Measurements from ENCODE around the gene LRRC45.
A peak's percentile ranks its signal among the peaks of the same experiment; 100 is the strongest.

Gene LRRC45

GRCh38 chr17:82018152-82018988 lies 4.7 kb upstream of the LRRC45 start (continued):
- TF ChIP-seq ZBTB6 (tag by site-specific recombination; IDR thresholded peaks at IDR 0.05) (no peak), ZNF2 (tag by site-specific recombination; IDR thresholded peaks at IDR 0.05) (no peak), ZNF133 (tag by site-specific recombination; IDR thresholded peaks at IDR 0.05) (no peak), WT1 (tag by site-specific recombination; IDR thresholded peaks at IDR 0.05) (no peak), FEZF1 (tag by site-specific recombination; IDR thresholded peaks at IDR 0.05) (no peak), ZNF221 (tag by site-specific recombination; IDR thresholded peaks at IDR 0.05; ENCODE audit: borderline replicate concordance) (no peak), YY2 (tag by site-specific recombination; IDR thresholded peaks at IDR 0.05) (no peak), ZNF19 (tag by site-specific recombination; IDR thresholded peaks at IDR 0.05; ENCODE audit: low read depth) (no peak), ZFP37 (tag by site-specific recombination; IDR thresholded peaks at IDR 0.05) (no peak), ZNF350 (tag by site-specific recombination; IDR thresholded peaks at IDR 0.05) (no peak), ZFP69B (tag by site-specific recombination; IDR thresholded peaks at IDR 0.05) (no peak), OVOL3 (tag by site-specific recombination; IDR thresholded peaks at IDR 0.05) (no peak), HOXD13 (CRISPR knock-in tag; IDR thresholded peaks at IDR 0.05; ENCODE audit: borderline replicate concordance) (no peak), ZNF76 (tag by site-specific recombination; IDR thresholded peaks at IDR 0.05; ENCODE audit: borderline replicate concordance, low read depth) (no peak), KLF9 (tag by site-specific recombination; IDR thresholded peaks at IDR 0.05; ENCODE audit: low read depth) (peak; percentile 50; the same call in 1 of the 2 replicates), ZNF169 (tag by site-specific recombination; IDR thresholded peaks at IDR 0.05) (no peak), ZBTB10 (tag by site-specific recombination; IDR thresholded peaks at IDR 0.05) (no peak), ZNF239 (tag by site-specific recombination; IDR thresholded peaks at IDR 0.05) (no peak)
- TF ChIP-seq, protein P1, sequence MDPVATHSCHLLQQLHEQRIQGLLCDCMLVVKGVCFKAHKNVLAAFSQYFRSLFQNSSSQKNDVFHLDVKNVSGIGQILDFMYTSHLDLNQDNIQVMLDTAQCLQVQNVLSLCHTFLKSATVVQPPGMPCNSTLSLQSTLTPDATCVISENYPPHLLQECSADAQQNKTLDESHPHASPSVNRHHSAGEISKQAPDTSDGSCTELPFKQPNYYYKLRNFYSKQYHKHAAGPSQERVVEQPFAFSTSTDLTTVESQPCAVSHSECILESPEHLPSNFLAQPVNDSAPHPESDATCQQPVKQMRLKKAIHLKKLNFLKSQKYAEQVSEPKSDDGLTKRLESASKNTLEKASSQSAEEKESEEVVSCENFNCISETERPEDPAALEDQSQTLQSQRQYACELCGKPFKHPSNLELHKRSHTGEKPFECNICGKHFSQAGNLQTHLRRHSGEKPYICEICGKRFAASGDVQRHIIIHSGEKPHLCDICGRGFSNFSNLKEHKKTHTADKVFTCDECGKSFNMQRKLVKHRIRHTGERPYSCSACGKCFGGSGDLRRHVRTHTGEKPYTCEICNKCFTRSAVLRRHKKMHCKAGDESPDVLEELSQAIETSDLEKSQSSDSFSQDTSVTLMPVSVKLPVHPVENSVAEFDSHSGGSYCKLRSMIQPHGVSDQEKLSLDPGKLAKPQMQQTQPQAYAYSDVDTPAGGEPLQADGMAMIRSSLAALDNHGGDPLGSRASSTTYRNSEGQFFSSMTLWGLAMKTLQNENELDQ (tag by site-specific recombination; IDR thresholded peaks at IDR 0.05; ENCODE audit: low read depth) = no peak
- TF ChIP-seq, protein P2, sequence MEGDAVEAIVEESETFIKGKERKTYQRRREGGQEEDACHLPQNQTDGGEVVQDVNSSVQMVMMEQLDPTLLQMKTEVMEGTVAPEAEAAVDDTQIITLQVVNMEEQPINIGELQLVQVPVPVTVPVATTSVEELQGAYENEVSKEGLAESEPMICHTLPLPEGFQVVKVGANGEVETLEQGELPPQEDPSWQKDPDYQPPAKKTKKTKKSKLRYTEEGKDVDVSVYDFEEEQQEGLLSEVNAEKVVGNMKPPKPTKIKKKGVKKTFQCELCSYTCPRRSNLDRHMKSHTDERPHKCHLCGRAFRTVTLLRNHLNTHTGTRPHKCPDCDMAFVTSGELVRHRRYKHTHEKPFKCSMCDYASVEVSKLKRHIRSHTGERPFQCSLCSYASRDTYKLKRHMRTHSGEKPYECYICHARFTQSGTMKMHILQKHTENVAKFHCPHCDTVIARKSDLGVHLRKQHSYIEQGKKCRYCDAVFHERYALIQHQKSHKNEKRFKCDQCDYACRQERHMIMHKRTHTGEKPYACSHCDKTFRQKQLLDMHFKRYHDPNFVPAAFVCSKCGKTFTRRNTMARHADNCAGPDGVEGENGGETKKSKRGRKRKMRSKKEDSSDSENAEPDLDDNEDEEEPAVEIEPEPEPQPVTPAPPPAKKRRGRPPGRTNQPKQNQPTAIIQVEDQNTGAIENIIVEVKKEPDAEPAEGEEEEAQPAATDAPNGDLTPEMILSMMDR (tag by site-specific recombination; IDR thresholded peaks at IDR 0.05) = no peak

Measured in HEK293 (cell line).